Body of pancreas (tissue), 4 donors: ENCODE data around the gene SEC23IP. TPM values are rescaled to one million over a fixed set of nuclear protein-coding genes. Genes with fewer than 3 reads are reported as not detected.

ENCODE experiments used
- ATAC-seq: fragments of 150-250 bp; one replicate; pipeline ENCODE4 v1.9.1; 2016
- DNase-seq, 4 donors: peaks; one replicate each; pipeline ENCODE4 v3.0.0-alpha.2; 2019
- H3K27ac ChIP-seq, 4 donors: fragments of 200-600 bp; sonication (generic); 1 replicate in 3 of 4; 2 replicates in 1 of 4; pipeline versions ENCODE4 v1.5.1 to v1.6.1; 2016 to 2019; ENCODE audit warnings: mild to moderate bottlenecking in 1 of 4, mixed read lengths in 1 of 4, moderate library complexity in 1 of 4
- H3K27me3 ChIP-seq, 2 donors: fragments of 200-600 bp; sonication (generic); one replicate each; pipeline ENCODE4 v1.6.0; 2016; ENCODE audit warnings: mild to moderate bottlenecking in 1 of 2
- H3K36me3 ChIP-seq, 2 donors: fragments of 200-600 bp; sonication (generic); replicated peaks in 1 of 2; 2 replicates each; pipeline ENCODE4 v1.5.1; 2016; ENCODE audit warnings: low read depth in 2 of 2; ENCODE audit not compliant: insufficient read depth in 1 of 2
- H3K4me1 ChIP-seq: fragments of 200-600 bp; sonication (generic); one replicate; pipeline ENCODE4 v1.6.0; 2016
- H3K4me3 ChIP-seq, 2 donors: fragments of 200-600 bp; sonication (generic); 1 replicate in 1 of 2; 2 replicates in 1 of 2; pipeline ENCODE4 v1.5.1; 2016 to 2019
- H3K9me3 ChIP-seq, 3 donors: fragments of 200-600 bp; sonication (generic); 1 replicate in 2 of 3; 2 replicates in 1 of 3; pipeline ENCODE4 v1.5.1; 2016
- POLR2A ChIP-seq, 3 donors: fragments of 450-650 bp; IDR thresholded peaks; one replicate each; pipeline ENCODE4 v1.6.1; 2016; ENCODE audit warnings: antibody characterized with exemption in 3 of 3, mild to moderate bottlenecking in 2 of 3
- WGBS, 2 donors: methylation state at CpG; one replicate each; pipeline ENCODE4 v1.1.5; 2017; 5-methylcytosine and 5-hydroxymethylcytosine counted together
- intact Hi-C: fragments of 100-400 bp; cut with DNase I; formaldehyde crosslinking; loops from one replicate; pipeline ENCODE4 v1.15.1; 2023
- total RNA-seq, 2 donors: library from RNA; depleted of rRNA; stranded (reverse); fragments of >200 nt; gene quantifications; one replicate each; pipeline ENCODE4 v1.1.0, GENCODE V29; 2016
- TF ChIP-seq, protein P1 (sequence below), 7 experiments: fragments of 450-650 bp in 4 of 7; fragments of 200-600 bp in 3 of 7; sonication (generic) in 3 of 7; IDR thresholded peaks; one replicate each; pipeline ENCODE4 v1.5.1; 2016 to 2019; ENCODE audit warnings: antibody characterized with exemption in 7 of 7

Gene SEC23IP
- total RNA-seq, 2 donors from 2014 or later: 10.1 to 24.1 TPM

- Histone ChIP-seq H3K4me3 (no peak overlapping the region), H3K27me3 (no peaks in the 10 kb centered on the region), H3K27ac (no peak overlapping the region), H3K36me3 (peaks cover 0 to 18% of the 10 kb centered on the region in 2 donors), H3K9me3 (no peaks in the 10 kb centered on the region), H3K4me1 (no peaks in the 10 kb centered on the region)
- DNase-seq: no peak
- ATAC-seq: no peak
- intact Hi-C loops: no loop called here
- 88 to 90% methylated on average over 4 of the region's 4 CpGs for WGBS, 2 donors
- TF ChIP-seq, protein P1, sequence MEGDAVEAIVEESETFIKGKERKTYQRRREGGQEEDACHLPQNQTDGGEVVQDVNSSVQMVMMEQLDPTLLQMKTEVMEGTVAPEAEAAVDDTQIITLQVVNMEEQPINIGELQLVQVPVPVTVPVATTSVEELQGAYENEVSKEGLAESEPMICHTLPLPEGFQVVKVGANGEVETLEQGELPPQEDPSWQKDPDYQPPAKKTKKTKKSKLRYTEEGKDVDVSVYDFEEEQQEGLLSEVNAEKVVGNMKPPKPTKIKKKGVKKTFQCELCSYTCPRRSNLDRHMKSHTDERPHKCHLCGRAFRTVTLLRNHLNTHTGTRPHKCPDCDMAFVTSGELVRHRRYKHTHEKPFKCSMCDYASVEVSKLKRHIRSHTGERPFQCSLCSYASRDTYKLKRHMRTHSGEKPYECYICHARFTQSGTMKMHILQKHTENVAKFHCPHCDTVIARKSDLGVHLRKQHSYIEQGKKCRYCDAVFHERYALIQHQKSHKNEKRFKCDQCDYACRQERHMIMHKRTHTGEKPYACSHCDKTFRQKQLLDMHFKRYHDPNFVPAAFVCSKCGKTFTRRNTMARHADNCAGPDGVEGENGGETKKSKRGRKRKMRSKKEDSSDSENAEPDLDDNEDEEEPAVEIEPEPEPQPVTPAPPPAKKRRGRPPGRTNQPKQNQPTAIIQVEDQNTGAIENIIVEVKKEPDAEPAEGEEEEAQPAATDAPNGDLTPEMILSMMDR (IDR thresholded peaks at IDR 0.05): no peak
- no peak for TF ChIP-seq POLR2A (IDR thresholded peaks at IDR 0.05)
Observed at GRCh38 chr10:119932631-119933030, 40.1 kb downstream of the SEC23IP start.

- no peak overlapping the region for H3K4me3 ChIP-seq
- H3K9me3 ChIP-seq: no peaks in the 10 kb centered on the region
- intact Hi-C loops: no loop called here
- TF ChIP-seq, protein P1 (IDR thresholded peaks at IDR 0.05): peak in 4 of 7 experiments; percentile 4 to 18 (median 10)
- TF ChIP-seq POLR2A (IDR thresholded peaks at IDR 0.05): no peak
- DNase-seq (no peak), ATAC-seq (no peak)
- H3K27me3 ChIP-seq: no peaks in the 10 kb centered on the region
- WGBS, 2 donors: 56 to 66% methylated on average over 3 of the region's 3 CpGs
- H3K4me1 ChIP-seq: no peaks in the 10 kb centered on the region
- no peak overlapping the region for H3K27ac ChIP-seq
- H3K36me3 ChIP-seq: peaks cover 0 to 18% of the 10 kb centered on the region in 2 donors
Observed at GRCh38 chr10:119933179-119933578, 40.6 kb downstream of the SEC23IP start.

- H3K27me3 ChIP-seq: no peaks in the 10 kb centered on the region
- H3K4me3 ChIP-seq: no peak overlapping the region
- intact Hi-C loops: no loop called here
- ATAC-seq (no peak), DNase-seq (no peak)
- TF ChIP-seq, protein P1 (IDR thresholded peaks at IDR 0.05): no peak
- TF ChIP-seq POLR2A (IDR thresholded peaks at IDR 0.05): no peak
- H3K9me3 ChIP-seq: no peaks in the 10 kb centered on the region
- no peaks in the 10 kb centered on the region for H3K4me1 ChIP-seq
- H3K36me3 ChIP-seq: peaks cover 0 to 26% of the 10 kb centered on the region in 2 donors
- WGBS, 2 donors: 81 to 85% methylated on average over 3 of the region's 3 CpGs
- no peak overlapping the region for H3K27ac ChIP-seq
Observed at GRCh38 chr10:119940487-119940886, 48.0 kb downstream of the SEC23IP start.

DNA sequence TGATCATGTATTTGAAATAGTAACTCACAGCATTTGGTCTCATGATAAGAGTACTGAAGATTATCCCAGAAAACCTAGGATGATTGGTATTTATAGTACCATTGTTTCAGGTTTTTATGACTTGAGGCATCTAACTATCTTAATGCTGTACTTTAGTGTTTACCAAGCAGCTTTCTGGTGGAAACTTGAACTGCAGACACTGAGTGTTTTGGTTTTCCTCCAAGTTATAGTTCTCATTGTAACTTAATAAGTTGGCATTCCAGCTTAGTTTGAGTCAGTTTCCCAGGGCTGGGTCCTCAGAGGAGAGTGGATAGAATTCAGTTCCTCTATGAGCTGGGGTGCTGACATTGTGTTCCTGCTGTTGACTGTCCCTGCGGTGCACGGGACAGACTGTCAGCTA, 50.4 kb downstream of the SEC23IP start:
- no peaks in the 10 kb centered on the region for H3K27me3 ChIP-seq
- no peak overlapping the region for H3K27ac ChIP-seq
- TF ChIP-seq, protein P1 (IDR thresholded peaks at IDR 0.05): no peak
- no peak for TF ChIP-seq POLR2A (IDR thresholded peaks at IDR 0.05)
- no peak overlapping the region for H3K4me3 ChIP-seq
- no peaks in the 10 kb centered on the region for H3K9me3 ChIP-seq
- H3K36me3 ChIP-seq: peaks cover 0 to 22% of the 10 kb centered on the region in 2 donors
- no peak for ATAC-seq
- intact Hi-C loops: no loop called here
- WGBS, 2 donors: 94 to 97% methylated on average over 2 of the region's 2 CpGs
- no peak for DNase-seq
- H3K4me1 ChIP-seq: no peaks in the 10 kb centered on the region

GRCh38 chr10:119945805-119946204, 53.3 kb downstream of the SEC23IP start:
- H3K27ac ChIP-seq: no peak overlapping the region
- ATAC-seq (no peak), DNase-seq (no peak)
- H3K36me3 ChIP-seq: peaks cover 0 to 21% of the 10 kb centered on the region in 2 donors
- no peaks in the 10 kb centered on the region for H3K9me3 ChIP-seq
- H3K4me3 ChIP-seq: no peak overlapping the region
- WGBS, 2 donors: 78 to 80% methylated on average over 3 of the region's 3 CpGs
- intact Hi-C loops: no loop called here
- no peaks in the 10 kb centered on the region for H3K4me1 ChIP-seq
- TF ChIP-seq, protein P1 (IDR thresholded peaks at IDR 0.05): no peak
- no peak for TF ChIP-seq POLR2A (IDR thresholded peaks at IDR 0.05)
- H3K27me3 ChIP-seq: no peaks in the 10 kb centered on the region
